Measurements from ENCODE around the gene MIPOL1.
"Not testable (repeated sequence)": the region's sequence is repeated elsewhere in the genome, so short reads cannot be mapped to it uniquely, and the experiment has no call there.

Gene MIPOL1

GRCh38 chr14:37187294-37187693 lies 10.4 kb upstream of the MIPOL1 start:
- no peak for DNase-seq (ENCODE audit: low spot score)

- DNase-seq (ENCODE audit: low spot score), result not testable (repeated sequence)
Measured at GRCh38 chr14:37187840-37188577, 9.7 kb upstream of the MIPOL1 start.

GRCh38 chr14:37189733-37190132 lies 8.0 kb upstream of the MIPOL1 start:
- DNase-seq (ENCODE audit: low spot score), result not testable (repeated sequence)

GRCh38 chr14:37194698-37195097 lies 3.0 kb upstream of the MIPOL1 start:
- no peak for DNase-seq (ENCODE audit: low spot score)

GRCh38 chr14:37195327-37195726 lies 2.4 kb upstream of the MIPOL1 start:
- DNase-seq (ENCODE audit: low spot score), result no peak

- DNase-seq (ENCODE audit: low spot score), result no peak
Measured at GRCh38 chr14:37196604-37197420, 925 bp upstream of the MIPOL1 start.

- no peak for DNase-seq (ENCODE audit: low spot score)
Measured at GRCh38 chr14:37198273-37198598, 499 bp downstream of the MIPOL1 start.

GRCh38 chr14:37198907-37199306 lies 1.2 kb downstream of the MIPOL1 start:
- DNase-seq (ENCODE audit: low spot score), result no peak

- no peak for DNase-seq (ENCODE audit: low spot score)
Measured at GRCh38 chr14:37201724-37202123, 4.0 kb downstream of the MIPOL1 start.

- DNase-seq (ENCODE audit: low spot score), result no peak
Measured at GRCh38 chr14:37202265-37202664, 4.5 kb downstream of the MIPOL1 start.

- no peak for DNase-seq (ENCODE audit: low spot score)
Measured at GRCh38 chr14:37202812-37203211, 5.1 kb downstream of the MIPOL1 start.

- DNase-seq (ENCODE audit: low spot score), result no peak
Measured at GRCh38 chr14:37203423-37203822, 5.7 kb downstream of the MIPOL1 start.

- DNase-seq (ENCODE audit: low spot score), result not testable (repeated sequence)
Measured at GRCh38 chr14:37205623-37206605, 8.2 kb downstream of the MIPOL1 start.

GRCh38 chr14:37209617-37210016 lies 11.9 kb downstream of the MIPOL1 start:
- DNase-seq (ENCODE audit: low spot score), result not testable (repeated sequence)

- no peak for DNase-seq (ENCODE audit: low spot score)
Measured at GRCh38 chr14:37210448-37210847, 12.7 kb downstream of the MIPOL1 start.

- no peak for DNase-seq (ENCODE audit: low spot score)
Measured at GRCh38 chr14:37213016-37213415, 15.3 kb downstream of the MIPOL1 start.

- DNase-seq (ENCODE audit: low spot score), result no peak
Measured at GRCh38 chr14:37215345-37215744, 17.6 kb downstream of the MIPOL1 start.

- no peak for DNase-seq (ENCODE audit: low spot score)
Measured at GRCh38 chr14:37221073-37221472, 23.3 kb downstream of the MIPOL1 start.

GRCh38 chr14:37223947-37224474 lies 26.3 kb downstream of the MIPOL1 start:
- DNase-seq (ENCODE audit: low spot score), result no peak

GRCh38 chr14:37225668-37226067 lies 27.9 kb downstream of the MIPOL1 start:
- DNase-seq (ENCODE audit: low spot score), result not testable (repeated sequence)

GRCh38 chr14:37230551-37231194 lies 32.9 kb downstream of the MIPOL1 start:
- peak; percentile 77 for DNase-seq (ENCODE audit: low spot score)

All from pons (tissue), 1 donor.